GM12864 (cell line): ENCODE measurements around the gene ANKDD1B.

ENCODE experiments used
- DNase-seq: peaks from one replicate; pipeline ENCODE4 v3.0.0-alpha.2; 2011; ENCODE audit warnings: low read depth
- H3K4me3 ChIP-seq: 2 replicates; pipeline ENCODE4 v1.5.1; 2011; ENCODE audit warnings: mild to moderate bottlenecking, low read depth, low read length, control low read depth
- CTCF ChIP-seq: IDR thresholded peaks from 2 replicates; pipeline ENCODE4 v1.5.1; 2011; ENCODE audit warnings: low read depth, mild to moderate bottlenecking, moderate library complexity, low read length, control low read depth, inconsistent platforms; ENCODE audit errors: missing control alignments

ANKDD1B gene

GRCh38 chr5:75660678-75661465 lies 49.6 kb downstream of the ANKDD1B start:
- no peak for DNase-seq
- no peak for TF ChIP-seq CTCF
- no peak overlapping the region for H3K4me3 ChIP-seq

DNA sequence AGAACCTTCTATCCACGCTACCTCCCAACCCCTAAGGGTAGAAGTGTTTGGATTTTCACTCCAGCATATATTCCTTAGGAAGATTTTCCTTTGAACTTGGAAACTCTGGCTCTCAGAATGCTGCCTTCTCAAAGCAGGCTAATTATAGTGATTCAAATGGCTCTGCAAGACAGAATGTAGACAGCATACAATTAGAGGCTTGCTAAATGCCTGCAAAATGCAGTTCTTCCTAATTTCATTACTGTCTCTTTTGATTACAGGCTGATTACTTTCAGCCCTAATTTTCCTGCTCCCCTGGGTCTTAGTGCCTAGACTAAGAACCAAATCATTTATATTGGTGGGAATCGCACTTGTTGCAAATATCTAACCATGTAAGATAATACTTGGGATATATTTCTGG lies 50.8 kb downstream of the ANKDD1B start:
- H3K4me3 ChIP-seq = no peak overlapping the region
- TF ChIP-seq CTCF = no peak
- no peak for DNase-seq

- H3K4me3 ChIP-seq = no peak overlapping the region
- DNase-seq = no peak
- no peak for TF ChIP-seq CTCF
Observed at GRCh38 chr5:75663579-75664284, 52.5 kb downstream of the ANKDD1B start.

- no peak for DNase-seq
- H3K4me3 ChIP-seq = no peak overlapping the region
- no peak for TF ChIP-seq CTCF
Observed at GRCh38 chr5:75664979-75665378, 53.7 kb downstream of the ANKDD1B start.

GRCh38 chr5:75666801-75667200 lies 55.5 kb downstream of the ANKDD1B start:
- TF ChIP-seq CTCF = no peak
- no peak for DNase-seq
- H3K4me3 ChIP-seq = no peak overlapping the region

DNA sequence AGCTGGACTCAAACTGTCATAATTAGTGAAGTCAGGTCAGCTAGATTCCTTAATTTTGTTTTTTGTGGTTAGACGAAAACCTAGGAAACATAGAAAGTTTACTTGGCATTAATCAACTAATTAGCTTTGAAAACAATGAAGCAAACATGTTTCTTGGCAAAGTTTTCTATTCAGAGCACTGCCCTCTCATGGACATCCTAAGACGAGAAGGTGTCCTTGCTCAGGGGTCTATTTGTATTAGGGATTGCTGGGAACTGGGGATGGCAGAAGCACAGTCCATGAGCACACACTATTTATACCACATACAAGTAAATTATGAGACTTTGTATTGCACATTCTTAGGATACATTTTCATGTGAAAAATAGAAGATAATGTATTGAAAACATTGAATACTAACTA lies 56.3 kb downstream of the ANKDD1B start:
- no peak overlapping the region for H3K4me3 ChIP-seq
- DNase-seq = no peak
- TF ChIP-seq CTCF = no peak
